HTR-8/SVneo (cell line): ENCODE results near the gene NUP50.

ENCODE experiments used
- DNase-seq: peaks from one replicate; pipeline ENCODE4 v3.0.0; 2011; ENCODE audit warnings: low spot score, mixed read lengths; ENCODE audit not compliant: insufficient read length
- FAIRE-seq: peaks from 2 replicates; lab custom pipeline; 2011; peaks lifted over from hg19 to GRCh38; lab: Jason Lieb, UNC

NUP50 gene

GRCh38 chr22:45159652-45160462, 3.9 kb upstream of the NUP50 start:
- no peak for FAIRE-seq
- DNase-seq = peak; percentile 27

GRCh38 chr22:45162531-45162930, 1.2 kb upstream of the NUP50 start:
- DNase-seq = no peak
- no peak for FAIRE-seq

- DNase-seq (peak; percentile 31), FAIRE-seq (no peak)
Measured at GRCh38 chr22:45163099-45163450, 650 bp upstream of the NUP50 start.

GRCh38 chr22:45164270-45165088, 754 bp downstream of the NUP50 start:
- FAIRE-seq (no peak), DNase-seq (no peak)

- FAIRE-seq (no peak), DNase-seq (no peak)
Measured at GRCh38 chr22:45166932-45167331, 3.2 kb downstream of the NUP50 start.

GRCh38 chr22:45169591-45170466, 6.1 kb downstream of the NUP50 start:
- FAIRE-seq (no peak), DNase-seq (no peak)

GRCh38 chr22:45171830-45172229, 8.1 kb downstream of the NUP50 start:
- FAIRE-seq (no peak), DNase-seq (no peak)

- FAIRE-seq = no peak
- DNase-seq = no peak
Measured at GRCh38 chr22:45172881-45173585, 9.3 kb downstream of the NUP50 start.

- DNase-seq = no peak
- no peak for FAIRE-seq
Measured at GRCh38 chr22:45179276-45180049, 15.7 kb downstream of the NUP50 start.

GRCh38 chr22:45180146-45180679, 16.5 kb downstream of the NUP50 start:
- no peak for DNase-seq

GRCh38 chr22:45181240-45181639, 17.5 kb downstream of the NUP50 start:
- DNase-seq = no peak
- no peak for FAIRE-seq

More at GRCh38 chr22:45180146-45180679, 16.5 kb downstream of the NUP50 start:
- no peak for FAIRE-seq

GRCh38 chr22:45181766-45182165, 18.0 kb downstream of the NUP50 start:
- DNase-seq (no peak), FAIRE-seq (no peak)

- DNase-seq (no peak), FAIRE-seq (no peak)
Measured at GRCh38 chr22:45183974-45184373, 20.2 kb downstream of the NUP50 start.

GRCh38 chr22:45185718-45186514, 22.2 kb downstream of the NUP50 start:
- DNase-seq (no peak), FAIRE-seq (no peak)

GRCh38 chr22:45187891-45188290, 24.2 kb downstream of the NUP50 start:
- DNase-seq (no peak), FAIRE-seq (no peak)

GRCh38 chr22:45188779-45189178, 25.1 kb downstream of the NUP50 start:
- FAIRE-seq (no peak), DNase-seq (no peak)

GRCh38 chr22:45190202-45190872, 26.6 kb downstream of the NUP50 start:
- no peak for DNase-seq
- no peak for FAIRE-seq
